T1000 (cell line): Measurements from ENCODE around the gene CBFB.
"Not testable (repeated sequence)": the region's sequence is repeated elsewhere in the genome, so short reads cannot be mapped to it uniquely, and the experiment has no call there.

Source experiments
- DNase-seq: peaks from one replicate; lab custom pipeline; 2025; ENCODE audit warnings: mixed read lengths; lab: John Stamatoyannopoulos, UW

The CBFB gene

DNA sequence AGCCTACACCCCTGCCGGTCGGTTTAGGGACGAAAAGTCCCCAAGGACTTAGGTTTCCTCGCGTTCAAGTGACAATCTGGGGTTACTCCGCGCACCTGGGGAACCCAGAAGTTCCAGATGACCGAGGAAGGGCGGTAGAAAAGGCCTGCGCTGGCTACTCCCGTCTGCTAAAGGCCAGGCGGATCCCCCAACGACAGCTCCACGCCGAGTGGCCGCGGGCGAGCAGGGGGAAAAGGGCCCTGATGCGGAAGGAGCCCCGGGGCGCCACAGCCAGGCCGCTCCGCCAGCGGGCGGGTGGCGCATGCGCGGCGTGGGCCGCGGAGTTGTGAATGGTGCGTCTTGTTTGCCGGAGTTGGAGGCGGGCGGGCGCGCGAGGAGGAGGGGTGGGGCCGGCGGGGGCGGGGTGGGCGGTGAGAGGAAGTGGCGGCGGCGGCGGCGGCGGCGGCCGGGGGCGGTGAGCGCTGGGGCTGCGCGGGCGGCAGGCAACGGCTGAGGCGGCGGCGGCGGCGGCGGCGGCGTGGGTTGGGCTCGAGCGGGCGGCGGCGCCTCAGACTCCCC lies at the start of gene CBFB:
Gene CBFB, plus strand, starts transcription at position 454 of the 558 bp plus-strand sequence. CDS start 259 bp downstream, outside the sequence.
- DNase-seq: peak; percentile 78

DNA sequence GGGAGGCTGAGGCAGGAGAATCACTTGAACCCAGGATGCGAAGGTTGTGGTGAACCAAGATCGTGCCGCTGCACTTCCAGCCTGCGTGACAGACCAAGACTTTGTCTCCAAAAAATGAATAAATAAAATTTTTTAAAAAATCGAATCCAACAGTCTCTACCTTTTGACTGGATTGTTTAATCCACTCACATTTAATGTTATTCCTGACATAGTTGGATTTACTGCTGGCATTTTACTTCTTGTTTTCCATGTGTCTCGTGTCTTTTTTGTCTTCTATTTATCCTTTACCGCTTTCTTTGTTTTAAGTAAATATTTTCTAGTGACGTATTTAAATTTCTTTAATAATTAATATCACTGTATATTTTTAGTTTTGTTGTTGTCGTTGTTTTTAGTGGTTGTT lies 45.9 kb upstream of the CBFB start:
- no peak for DNase-seq

DNA sequence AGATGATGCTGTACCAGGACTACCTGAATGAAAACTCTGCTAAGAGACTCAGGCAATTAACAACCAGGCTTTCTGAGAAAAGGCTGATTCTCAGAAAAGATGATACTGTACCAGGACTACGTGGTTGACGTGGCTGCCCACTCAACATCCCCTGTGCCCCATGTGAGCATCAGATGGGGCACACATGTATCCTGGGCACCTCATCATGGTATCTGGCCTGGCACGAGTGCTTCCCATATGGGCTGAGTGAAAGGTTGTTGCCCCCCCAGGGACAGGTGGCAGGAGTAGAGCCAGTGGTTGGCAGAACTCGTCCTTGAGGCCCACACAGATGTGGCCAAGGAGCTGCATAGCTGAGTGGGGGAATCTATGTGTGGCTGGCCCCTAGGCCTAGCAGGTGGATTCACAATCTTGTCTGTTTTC lies 44.0 kb upstream of the CBFB start:
- DNase-seq: no peak

DNA sequence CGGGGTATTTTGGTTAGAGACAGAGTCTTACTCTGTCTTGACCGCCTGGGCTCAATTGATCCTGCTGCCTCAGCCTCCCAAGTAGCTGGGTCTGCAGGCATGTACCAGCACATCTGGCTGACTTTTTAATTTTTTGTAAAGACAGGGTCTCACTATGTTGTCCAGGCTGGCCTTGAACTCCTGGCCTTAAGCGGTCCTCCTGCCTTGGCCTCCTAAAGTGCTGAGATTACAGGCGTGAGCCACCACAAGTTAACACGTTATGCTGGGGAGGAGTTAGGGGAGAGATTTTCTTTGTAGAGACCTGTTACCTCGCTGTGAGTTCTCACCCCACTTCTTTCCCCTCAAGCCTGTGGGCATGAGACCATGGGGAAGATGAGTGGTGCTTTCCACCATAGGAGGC lies 42.4 kb upstream of the CBFB start:
- no peak for DNase-seq

DNA sequence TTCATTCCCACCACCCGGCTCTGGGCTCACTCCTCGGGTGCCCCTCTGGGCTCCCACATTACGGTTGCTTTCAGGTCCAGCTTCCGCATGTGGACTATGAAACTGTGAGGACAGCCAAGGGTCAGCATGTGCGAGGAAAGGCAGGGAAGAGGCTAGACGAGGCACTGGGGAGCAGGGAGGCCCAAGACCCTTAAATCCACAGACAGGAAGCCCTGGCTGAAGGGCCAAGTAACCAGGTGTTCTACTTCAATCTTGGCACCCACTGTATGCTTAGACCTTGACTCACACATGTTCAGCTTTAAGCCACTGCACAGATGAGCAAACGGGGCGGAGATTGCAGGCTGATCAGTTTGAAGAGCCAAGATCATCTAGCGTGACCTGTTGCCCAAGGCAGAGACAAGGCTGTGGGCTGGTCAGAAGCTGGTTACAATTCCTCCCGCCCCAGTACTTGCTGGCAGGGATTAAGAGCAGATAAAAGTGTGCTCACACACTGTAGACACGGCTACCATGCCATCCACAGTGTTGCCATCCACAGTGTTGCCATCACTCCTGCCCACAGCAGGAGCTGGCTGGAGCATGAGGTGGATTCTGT lies 40.7 kb upstream of the CBFB start, which contains the start of gene CES4A:
Gene CES4A, plus strand, starts transcription at position 393 of the 592 bp plus-strand sequence. Its CDS starts 184 bp downstream, at position 577.
- DNase-seq: no peak

DNA sequence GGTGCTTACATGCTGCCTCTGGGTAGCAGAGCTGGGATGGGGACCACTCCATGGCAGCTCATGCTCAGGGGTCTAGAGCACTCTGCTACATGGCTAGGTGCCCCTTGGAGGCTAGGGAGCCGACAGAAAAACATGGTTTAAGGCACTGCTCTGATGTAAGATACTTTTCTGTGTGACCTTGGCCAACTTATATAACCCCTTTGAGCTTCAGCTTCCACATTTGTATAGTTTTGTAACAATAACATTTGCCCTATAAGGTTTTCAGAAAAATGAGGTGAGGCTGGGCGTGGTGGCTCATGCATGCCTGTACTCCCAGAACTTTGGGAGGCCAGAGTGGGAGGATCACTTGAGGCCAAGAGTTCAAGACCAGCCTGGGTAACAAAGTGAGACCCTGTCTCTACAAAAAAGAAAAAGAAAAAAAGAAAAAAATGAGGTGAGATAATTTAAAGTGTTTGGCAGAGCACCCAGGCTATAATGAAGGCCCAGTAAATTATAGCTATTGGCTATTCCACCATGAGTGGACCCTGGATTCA lies 37.3 kb upstream of the CBFB start:
- no peak for DNase-seq

DNA sequence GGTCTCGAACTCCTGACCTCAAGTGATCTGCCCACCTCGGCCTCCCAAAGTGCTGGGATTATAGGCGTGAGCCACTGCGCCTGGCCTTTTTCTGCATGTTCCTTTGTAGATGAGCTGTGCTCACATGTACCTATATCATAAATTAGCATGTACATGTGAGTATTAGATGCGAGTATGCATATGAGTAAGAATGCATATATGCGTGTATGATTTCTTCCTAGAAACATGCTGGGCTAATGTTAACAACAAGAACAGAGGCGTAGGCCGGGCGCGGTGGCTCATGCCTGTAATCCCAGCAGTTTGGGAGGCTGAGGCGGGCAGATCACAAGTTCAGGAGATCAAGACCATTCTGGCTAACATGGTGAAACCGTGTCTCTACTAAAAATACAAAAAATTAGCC lies 35.4 kb upstream of the CBFB start:
- not testable (repeated sequence) for DNase-seq

DNA sequence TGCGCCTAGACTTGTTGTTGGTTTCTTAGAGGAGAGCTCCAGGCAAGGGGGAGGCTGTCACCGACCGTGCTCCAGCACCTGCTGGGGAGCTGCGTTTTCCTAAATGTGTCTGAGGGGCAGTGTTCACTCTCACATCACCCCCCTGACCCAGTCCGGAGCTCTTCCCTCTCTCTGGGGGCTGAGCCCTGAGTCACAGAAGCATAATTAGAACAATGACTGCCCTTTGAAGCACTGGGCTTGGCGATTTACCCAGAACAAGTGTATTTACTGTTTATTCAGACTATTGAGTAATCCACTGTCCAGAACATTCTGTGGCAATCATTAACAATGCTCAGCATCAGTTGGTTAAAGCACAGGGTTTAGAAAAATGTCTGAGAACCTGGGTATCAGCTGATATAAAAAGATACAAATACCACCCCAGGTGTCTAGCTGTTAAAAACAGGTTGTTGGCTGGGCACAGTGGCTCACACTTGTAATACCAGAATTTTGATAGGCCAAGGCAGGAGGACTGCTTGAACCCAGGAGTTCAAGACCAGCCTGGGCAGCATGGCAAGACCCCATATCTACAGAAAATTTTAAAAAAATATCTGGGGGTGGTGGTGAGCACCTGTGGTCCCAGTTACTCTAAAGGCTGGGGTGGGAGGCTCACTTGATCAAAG lies 32.5 kb upstream of the CBFB start:
- DNase-seq: no peak

DNA sequence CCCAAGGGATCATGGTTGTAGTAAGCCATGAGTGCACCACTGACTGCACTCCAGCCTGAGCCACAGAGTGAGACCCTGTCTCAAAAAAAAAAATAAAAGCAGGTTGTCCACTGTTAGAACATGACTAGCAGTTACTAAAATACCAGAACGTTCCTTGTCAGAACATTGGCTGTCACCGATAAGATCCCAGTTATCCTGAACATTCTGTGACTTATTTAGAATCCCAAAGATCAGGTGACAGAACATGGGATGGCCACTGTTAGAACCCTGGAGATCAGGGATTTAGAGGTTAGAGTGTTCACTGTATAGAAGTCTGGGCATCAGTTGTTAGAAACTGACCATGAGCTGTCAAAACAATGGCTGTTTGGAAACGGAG lies 32.0 kb upstream of the CBFB start:
- DNase-seq: no peak

DNA sequence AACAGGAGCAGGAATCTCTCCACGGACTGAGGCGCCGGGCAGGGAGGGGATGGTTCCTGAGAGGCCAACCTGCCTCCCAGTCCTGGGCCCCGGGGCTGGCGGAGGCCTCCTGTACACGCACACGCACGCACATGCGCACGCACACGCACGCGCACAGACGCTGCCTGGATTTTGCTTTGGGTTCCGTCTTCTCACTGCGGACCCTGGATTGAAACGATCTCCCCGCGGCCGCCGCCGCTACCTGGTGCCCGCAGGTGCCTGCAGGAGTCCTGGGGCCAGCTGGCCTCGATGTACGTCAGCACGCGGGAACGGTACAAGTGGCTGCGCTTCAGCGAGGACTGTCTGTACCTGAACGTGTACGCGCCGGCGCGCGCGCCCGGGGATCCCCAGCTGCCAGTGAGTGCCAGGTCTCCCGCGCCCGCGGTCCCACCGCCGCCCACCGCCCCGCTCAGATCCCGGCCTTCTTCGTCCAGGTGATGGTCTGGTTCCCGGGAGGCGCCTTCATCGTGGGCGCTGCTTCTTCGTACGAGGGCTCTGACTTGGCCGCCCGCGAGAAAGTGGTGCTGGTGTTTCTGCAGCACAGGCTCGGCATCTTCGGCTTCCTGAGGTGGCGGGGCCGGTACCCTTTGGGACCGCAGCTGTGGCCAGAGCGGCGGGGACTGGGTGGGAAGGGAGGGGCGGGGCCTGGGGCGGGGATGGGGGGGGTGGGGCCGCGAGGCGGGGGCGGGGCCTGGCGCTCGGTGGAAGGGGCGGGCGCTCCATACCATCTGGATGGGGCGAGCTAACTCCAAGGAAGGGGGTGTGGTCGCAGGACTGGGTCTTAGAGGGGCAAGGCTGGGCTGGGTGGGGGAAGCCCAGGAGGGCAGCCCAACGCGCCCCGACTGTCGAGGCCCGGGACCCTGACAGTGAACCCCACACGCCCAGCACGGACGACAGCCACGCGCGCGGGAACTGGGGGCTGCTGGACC lies 28.3 kb upstream of the CBFB start:
- no peak for DNase-seq

DNA sequence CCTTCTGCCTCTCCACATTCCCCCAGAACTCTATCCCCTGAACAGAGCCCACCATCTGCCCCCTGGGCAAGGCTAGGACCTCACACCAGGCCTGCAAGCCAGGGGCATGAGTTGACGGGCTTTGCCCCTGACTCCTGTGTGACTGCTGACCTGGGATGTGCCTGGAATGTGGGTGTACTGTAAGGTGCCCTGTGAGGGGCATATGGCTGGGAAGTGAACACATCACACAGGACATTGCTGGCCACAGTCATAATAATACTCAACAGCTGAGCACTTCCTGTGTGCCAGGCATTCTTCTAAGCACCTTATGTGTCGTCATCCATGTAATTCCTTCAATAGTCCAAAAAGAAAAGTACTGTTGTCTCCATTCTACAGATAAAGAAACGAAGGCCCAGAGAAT lies 27.2 kb upstream of the CBFB start:
- no peak for DNase-seq

DNA sequence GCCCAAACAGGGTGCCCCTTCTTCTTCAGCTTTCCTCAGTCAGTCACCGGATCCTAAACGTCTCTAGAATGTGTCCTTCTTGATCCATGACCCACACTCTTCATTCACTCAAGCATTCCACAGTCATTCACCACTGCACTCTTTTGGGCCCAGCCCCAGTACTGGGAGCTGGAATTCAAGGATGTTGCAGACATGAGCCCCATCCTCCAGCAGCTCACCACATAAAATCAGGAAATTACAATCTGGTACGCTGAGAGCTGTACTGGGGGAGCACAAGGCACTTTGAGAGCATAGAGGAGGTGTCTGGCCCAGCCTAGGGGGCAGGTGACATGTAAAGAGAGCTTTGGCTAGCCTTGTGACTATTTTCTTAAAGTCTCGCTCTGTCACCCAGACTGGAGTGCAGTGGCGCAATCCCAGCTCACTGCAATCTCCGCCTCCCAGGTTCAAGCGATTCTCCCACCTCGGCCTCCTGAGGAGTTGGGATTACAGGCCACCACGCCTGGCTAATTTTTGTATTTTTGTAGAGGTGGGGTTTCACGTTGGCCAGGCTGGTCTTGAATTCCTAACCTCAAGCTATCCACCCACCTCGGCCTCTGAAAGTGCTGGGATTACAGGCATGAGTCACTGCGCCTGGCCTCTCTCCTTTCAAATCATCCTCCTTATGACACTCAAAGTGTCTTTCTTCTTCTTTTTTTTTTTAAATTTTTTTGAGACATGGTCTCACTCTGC lies 21.9 kb upstream of the CBFB start:
- no peak for DNase-seq

DNA sequence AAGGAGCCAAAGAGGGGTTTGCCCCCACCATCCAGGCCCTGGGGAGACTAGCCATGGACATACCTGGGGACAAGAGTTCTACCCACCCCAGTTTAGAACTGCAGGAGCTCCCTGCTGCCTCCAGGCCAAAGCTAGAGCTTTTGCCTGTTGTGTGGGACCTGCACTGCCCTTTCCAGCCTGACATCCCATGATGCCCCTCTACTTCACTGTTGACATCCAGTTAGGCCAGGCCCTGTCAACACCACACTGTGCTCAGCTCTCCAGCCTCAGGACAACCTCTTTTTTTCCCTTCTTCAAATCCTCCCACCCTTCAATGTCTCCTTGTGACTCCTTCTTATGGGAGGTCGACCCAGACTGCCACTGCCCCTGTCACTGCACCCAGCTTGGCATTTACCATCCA lies 19.8 kb upstream of the CBFB start:
- DNase-seq: no peak

DNA sequence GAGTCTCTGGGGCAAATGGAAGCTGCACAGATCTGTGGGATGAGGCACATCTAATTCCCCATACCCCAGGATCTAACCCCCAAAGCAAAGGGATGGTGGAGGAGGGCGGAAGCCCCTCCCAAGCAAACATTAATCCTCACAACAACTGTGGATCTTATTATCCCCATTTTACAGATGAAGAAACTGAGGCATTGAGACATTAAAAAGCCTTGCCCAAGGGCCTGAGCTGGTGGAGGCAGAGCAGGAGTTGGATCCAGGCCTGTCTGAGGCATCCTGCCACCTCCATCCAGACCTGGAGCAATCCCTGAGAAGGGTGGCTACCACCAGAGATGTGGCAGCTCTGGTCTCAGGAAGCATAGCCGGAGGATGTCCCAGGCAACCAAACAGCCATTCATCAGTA lies 17.7 kb upstream of the CBFB start:
- DNase-seq: no peak

DNA sequence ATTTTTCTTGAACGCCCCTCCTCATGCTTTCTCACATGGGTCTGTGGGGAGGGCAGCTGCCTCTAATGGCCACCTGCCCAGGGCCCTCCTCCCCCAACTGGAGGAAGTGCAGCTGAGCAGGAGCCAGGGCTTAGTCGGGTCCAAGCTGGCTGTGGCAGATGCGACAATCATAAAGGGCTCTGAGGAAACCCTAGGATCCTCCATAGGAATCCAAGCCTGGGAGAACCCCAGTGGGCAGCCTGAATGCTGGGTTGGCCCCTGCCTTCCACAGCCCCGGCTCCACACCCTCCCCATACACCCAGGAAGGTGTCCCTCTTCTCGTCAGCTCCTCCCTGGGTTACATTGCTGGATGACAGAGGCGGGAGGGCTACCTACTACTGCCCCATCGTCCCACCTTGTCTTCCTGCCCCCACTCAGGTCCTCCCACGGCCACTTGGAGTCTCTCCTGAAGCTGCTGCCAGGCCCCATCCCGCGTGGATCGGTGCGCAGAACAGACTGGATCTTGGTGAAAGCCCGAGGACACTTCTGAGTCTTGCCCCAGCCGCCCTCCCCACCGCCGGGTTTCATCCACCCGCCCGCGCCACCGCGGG lies 15.6 kb upstream of the CBFB start:
- no peak for DNase-seq

DNA sequence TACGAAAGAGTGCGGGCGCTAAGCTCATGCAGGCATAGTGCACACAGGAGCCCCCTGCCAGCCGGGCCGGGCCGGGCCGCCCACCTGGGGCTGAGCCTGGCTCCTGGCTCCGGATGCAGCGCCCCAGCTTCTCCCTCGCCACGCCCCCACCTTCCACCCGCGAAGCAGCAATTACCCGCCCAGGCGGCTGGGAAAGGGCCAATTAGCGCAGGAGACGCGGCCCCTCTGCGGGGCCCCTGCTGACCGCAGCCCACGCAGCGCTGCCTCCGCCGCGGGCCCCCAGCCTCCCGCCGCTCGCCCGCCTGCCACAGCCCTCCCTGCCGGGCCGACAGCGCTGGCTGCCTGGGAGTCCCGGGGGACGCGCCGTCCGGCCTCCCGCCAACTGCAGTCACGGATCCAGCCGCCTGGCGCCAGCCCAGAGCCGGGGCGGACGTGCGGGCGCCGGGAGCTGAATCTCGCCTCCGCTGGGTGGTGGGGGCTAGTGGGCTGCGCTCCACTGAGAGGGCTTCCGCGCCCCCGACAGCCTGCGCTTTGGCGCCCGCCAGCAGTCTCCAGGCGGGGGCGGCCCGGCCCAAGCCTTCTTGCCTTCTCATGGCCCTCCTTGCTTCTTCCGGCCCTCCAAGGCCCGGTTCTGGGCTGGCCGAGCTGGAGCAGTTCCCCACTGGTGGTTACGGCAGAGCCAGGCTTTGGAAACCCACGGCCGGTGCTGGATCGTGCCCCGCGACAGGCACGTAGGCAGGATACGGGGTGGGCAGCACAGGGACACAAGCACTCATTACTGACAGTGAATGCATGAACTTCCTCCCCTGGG lies 14.9 kb upstream of the CBFB start:
- DNase-seq: peak; percentile 28

DNA sequence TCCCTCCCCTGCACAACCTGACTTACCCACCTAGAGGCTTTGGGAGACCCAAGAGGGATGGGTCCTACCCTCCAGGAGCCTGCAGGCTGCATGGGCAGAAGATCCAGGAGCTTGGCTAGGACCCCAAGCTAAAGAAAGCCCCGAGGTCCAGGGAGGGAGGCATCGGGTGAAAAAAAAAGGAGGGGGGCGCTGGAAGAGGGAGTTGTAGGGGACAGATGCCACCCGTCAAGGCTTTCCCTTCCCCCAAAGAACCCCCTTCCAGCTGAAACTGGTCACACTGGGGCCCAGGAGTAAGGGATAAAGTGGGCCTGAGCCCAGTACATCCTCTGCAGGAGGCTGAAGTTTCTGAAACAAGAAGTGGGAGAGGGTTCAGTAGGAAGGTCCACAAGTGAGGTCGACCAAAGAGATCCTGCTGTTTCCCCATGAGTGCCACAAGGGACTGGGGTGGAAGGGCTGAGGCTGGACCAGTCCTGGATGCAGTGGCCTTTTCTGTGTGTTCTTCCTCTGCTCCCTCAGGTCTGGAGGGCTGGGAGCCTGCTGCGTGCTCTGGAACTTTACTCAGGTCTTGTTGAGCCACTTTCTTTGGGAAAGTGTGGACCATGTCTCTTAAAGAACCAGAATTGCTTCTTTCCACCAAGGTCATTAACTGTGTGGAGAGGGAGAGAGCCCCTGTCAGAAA lies 14.2 kb upstream of the CBFB start:
- no peak for DNase-seq

DNA sequence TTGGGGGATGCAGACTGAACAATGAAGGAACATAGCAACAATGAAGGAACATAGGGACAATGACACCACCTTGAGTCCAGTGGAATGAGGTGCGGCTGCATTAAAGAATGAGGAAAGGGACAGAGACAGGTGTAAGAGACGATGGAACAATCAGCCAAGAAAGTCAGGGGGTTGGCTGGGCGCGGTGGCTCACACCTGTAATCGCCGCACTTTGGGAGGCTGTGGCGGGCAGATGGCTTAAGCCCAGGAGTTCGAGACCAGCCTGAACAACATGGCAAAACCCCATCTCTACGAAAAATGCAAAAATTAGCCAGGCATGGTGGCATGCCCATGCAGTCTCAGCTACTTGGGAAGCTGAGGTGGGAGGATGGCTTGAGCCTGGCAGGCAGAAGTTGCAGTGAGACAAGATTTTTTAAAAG lies 13.6 kb upstream of the CBFB start:
- DNase-seq: no peak

DNA sequence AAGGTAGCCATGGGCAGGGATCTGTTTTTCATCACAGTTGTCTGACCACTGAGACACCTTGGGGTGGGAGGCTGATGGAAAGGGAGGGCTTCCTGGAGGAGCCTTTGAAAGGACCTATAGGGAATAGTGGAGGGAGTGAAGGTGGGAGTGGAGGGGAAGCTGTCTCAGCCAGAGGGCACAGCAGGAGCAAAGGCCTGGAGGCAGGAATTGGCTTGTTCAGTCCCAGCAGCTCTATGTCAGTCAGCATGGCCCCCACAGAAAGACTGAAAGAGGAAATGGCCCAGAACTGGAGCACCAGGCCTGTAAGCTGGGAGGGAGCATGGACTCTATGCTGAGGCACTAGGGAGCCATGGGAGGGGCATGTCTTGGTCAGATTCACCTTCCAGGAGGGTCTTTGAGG lies 12.8 kb upstream of the CBFB start:
- DNase-seq: no peak
